ENCODE results near the gene ZNF780B. TPM values are rescaled to one million over a fixed set of nuclear protein-coding genes. Genes with fewer than 3 reads are reported as not detected.

The ZNF780B gene
- total RNA-seq, 2 experiments from 2014 or later = 11.8 to 12.0 TPM

DNA sequence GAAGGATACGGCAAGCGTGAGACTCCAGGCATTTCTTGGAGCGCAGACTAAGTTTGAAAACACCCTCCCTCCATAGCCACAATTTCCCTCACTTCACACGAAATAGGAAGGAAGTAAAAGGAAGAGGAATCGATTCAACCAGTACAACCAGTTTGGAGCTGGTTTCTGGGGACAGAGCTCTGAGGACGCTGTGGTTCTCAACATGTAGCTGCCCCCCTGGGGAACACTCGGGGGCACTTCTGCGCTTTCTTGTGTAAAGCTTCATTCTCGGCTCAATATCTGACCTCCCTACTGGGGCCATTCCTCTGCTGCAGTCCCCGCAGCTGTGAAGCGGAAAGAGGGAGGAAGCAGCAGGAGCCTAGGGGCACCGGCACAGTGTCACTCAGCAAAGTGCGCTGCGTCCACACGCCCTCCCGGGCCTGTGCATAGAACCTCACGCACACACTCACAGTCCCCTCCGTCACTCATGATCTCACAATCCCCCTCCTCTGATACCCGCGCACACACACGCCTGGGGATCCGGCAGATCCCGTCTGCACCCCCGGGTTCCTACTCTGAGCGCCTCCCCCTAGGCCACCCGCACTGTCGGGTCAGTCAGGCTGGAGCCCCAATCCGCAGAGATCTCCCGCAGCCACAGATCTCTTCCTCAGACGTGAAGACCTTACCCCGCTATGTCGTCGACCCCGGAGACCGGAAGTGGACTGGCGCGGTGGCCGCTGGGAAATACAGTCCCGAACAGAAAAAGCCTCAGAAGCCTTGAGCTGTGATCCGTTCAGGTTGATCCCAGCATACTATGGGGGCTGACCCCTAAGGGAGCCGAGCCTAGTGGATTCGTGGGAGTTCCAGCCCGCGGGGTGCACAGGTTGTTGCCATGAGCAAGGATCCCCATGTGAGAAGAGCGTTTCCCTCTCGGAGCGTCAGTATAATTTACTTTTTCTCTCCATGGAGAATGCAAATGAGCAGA lies 34.5 kb upstream of the ZNF780B start, which contains the start of gene ZNF780A:
TSS of gene ZNF780A (minus strand) at position 703 of the 964 bp plus-strand sequence. CDS start 6,190 bp downstream, outside the sequence.
- H3K27ac Mint-ChIP-seq = peak within 1 kb of the TSS; percentile 99
- H3K36me3 Mint-ChIP-seq (ENCODE audit: low read depth) = peaks cover 35% of the 10 kb centered on the region
- DNase-seq (peak; percentile 61 to 86 (median 72)), ATAC-seq (ENCODE audit: poor library complexity) (peak; percentile 96)
- no peaks in the 10 kb centered on the region for H3K9me3 Mint-ChIP-seq
- peaks cover 47% of the 10 kb centered on the region for H3K4me1 Mint-ChIP-seq (ENCODE audit: low read depth)
- Histone ChIP-seq H3K27ac (ENCODE audit: low read depth in 1 of 2, low read length in 2 of 2) (peak within 1 kb of the TSS; percentile 89 to 91), H3K9me3 (ENCODE audit: control insufficient read depth in 1 of 2, insufficient read depth in 1 of 2, low read length in 2 of 2) (peaks cover 0 to 6% of the 10 kb centered on the region in 2 experiments), H3K4me1 (ENCODE audit: insufficient read depth, low read length) (peaks cover 6% of the 10 kb centered on the region), H3K4me3 (ENCODE audit: low read length) (peak within 1 kb of the TSS; percentile 81), H3K27me3 (ENCODE audit: control insufficient read depth in 1 of 2, insufficient read depth in 2 of 2, low read length in 2 of 2) (peaks cover 5 to 7% of the 10 kb centered on the region in 2 experiments), H3K36me3 (ENCODE audit: insufficient read depth, low read length) (no peaks in the 10 kb centered on the region)
- ChIA-PET POLR2A (interaction anchor here (0.6 to 2.7 kb wide), 17 partner anchors 9 to 1173 kb away, joined by 3 to 23 read pairs (median 4); partner anchors contain the start of genes AKT2, DYRK1B, PSMC4 and ZNF546), CTCF (interaction anchor here (0.8 to 3.0 kb wide), 3 partner anchors 54 to 120 kb away, joined by 3 to 17 read pairs (median 3); partner anchors contain the start of genes PSMC4 and ZNF546)
- H3K27me3 Mint-ChIP-seq = peaks cover 10% of the 10 kb centered on the region
- intact Hi-C loops (cut with DNase I, micrococcal nuclease) = loop anchor here (5.0 kb wide), 3 partner anchors 33 to 102 kb away; partner anchors contain the start of genes MAP3K10 (in 1 of the 2), ZNF546 (in 1 of the 2) and ZNF780B (in 1 of the 2)
- H3K4me3 Mint-ChIP-seq = peak within 1 kb of the TSS; percentile 100
- TF ChIP-seq, protein P1, sequence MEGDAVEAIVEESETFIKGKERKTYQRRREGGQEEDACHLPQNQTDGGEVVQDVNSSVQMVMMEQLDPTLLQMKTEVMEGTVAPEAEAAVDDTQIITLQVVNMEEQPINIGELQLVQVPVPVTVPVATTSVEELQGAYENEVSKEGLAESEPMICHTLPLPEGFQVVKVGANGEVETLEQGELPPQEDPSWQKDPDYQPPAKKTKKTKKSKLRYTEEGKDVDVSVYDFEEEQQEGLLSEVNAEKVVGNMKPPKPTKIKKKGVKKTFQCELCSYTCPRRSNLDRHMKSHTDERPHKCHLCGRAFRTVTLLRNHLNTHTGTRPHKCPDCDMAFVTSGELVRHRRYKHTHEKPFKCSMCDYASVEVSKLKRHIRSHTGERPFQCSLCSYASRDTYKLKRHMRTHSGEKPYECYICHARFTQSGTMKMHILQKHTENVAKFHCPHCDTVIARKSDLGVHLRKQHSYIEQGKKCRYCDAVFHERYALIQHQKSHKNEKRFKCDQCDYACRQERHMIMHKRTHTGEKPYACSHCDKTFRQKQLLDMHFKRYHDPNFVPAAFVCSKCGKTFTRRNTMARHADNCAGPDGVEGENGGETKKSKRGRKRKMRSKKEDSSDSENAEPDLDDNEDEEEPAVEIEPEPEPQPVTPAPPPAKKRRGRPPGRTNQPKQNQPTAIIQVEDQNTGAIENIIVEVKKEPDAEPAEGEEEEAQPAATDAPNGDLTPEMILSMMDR (IDR thresholded peaks at IDR 0.05) = no peak

DNA sequence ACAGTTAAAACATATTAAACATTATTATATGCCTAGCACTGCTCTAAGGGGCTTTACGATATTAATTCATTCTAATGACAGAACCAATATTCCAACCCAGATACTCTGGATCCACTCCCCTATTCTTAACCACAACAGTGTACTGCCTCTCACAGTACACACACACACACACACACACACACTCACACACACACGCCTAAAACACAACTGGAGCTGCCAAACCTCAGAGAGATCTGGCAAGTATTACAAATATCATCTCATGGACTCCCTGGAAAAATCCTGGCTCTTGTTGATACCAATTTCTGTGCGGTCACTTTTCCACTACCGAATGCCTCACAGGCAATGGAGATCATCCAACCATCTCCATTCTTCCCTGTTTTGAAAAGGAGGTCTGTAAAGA lies 33.4 kb upstream of the ZNF780B start:
- ATAC-seq (ENCODE audit: poor library complexity) = no peak
- POLR2A ChIA-PET = interaction anchor here (1.0 to 2.7 kb wide), 7 partner anchors 34 to 196 kb away, joined by 3 to 23 read pairs (median 9); partner anchors contain the start of genes AKT2, PSMC4, ZNF546 and ZNF780B
- Mint-ChIP-seq H3K27ac (peak overlapping the region; percentile 99), H3K4me3 (peak overlapping the region; percentile 100), H3K9me3 (no peaks in the 10 kb centered on the region), H3K4me1 (ENCODE audit: low read depth) (peaks cover 47% of the 10 kb centered on the region), H3K27me3 (peaks cover 1% of the 10 kb centered on the region), H3K36me3 (ENCODE audit: low read depth) (peaks cover 41% of the 10 kb centered on the region)
- peak in 1 of 14 experiments; percentile 4 for DNase-seq
- Histone ChIP-seq H3K27me3 (ENCODE audit: control insufficient read depth in 1 of 2, insufficient read depth in 2 of 2, low read length in 2 of 2) (no peaks in the 10 kb centered on the region), H3K4me1 (ENCODE audit: insufficient read depth, low read length) (peaks cover 6% of the 10 kb centered on the region), H3K36me3 (ENCODE audit: insufficient read depth, low read length) (peaks cover 6% of the 10 kb centered on the region), H3K4me3 (ENCODE audit: low read length) (peak overlapping the region; percentile 81), H3K27ac (ENCODE audit: low read depth in 1 of 2, low read length in 2 of 2) (no peak overlapping the region), H3K9me3 (ENCODE audit: control insufficient read depth in 1 of 2, insufficient read depth in 1 of 2, low read length in 2 of 2) (no peaks in the 10 kb centered on the region)
- TF ChIP-seq, protein P1 (IDR thresholded peaks at IDR 0.05) = no peak
- CTCF ChIA-PET = interaction anchor here (3.0 kb wide), 1 partner anchor 119 kb away, joined by 17 read pairs; the partner anchor contains the start of gene PSMC4
- intact Hi-C loops (cut with DNase I, micrococcal nuclease) = no loop called here

DNA sequence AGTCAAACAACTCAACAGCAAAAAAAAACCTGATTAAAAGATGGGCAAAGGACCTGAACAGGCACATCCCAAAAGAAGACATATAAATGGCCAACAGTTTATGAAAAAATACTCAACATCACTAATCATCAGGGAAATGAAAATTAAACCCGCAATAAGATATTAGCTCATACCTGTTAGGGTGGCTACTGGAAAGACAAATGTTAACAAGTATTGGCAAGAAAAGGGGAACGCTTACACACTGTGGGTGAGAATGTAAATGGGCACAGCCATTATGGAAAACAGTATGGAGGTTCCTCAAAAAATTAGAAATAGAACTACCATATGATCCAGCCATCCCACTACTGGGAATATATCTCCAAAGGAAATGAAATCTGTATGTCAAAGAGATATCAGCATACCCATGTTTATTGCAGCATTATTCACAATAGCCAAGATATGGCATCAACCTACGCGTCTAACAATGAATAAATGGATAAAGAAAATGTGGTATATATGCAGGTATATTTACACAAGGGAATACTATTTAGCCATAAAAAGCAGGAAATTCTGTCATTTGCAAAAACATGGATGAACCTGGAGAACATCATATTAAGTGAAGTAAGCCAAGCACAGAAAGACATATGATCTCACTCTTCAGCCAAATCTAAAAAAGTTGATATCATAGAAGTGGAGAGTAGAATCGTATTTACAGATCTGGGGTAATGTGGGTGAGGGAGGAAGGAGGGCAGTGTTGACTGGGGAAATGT lies 32.4 kb upstream of the ZNF780B start:
- Mint-ChIP-seq H3K4me1 (ENCODE audit: low read depth) (peaks cover 47% of the 10 kb centered on the region), H3K27me3 (no peaks in the 10 kb centered on the region), H3K27ac (peak overlapping the region; percentile 99), H3K36me3 (ENCODE audit: low read depth) (peaks cover 49% of the 10 kb centered on the region), H3K9me3 (no peaks in the 10 kb centered on the region), H3K4me3 (peak overlapping the region; percentile 100)
- H3K27ac ChIP-seq (ENCODE audit: low read depth in 1 of 2, low read length in 2 of 2) = no peak overlapping the region
- H3K27me3 ChIP-seq (ENCODE audit: control insufficient read depth in 1 of 2, insufficient read depth in 2 of 2, low read length in 2 of 2) = no peaks in the 10 kb centered on the region
- H3K4me1 ChIP-seq (ENCODE audit: insufficient read depth, low read length) = peaks cover 6% of the 10 kb centered on the region
- no peaks in the 10 kb centered on the region for H3K9me3 ChIP-seq (ENCODE audit: control insufficient read depth in 1 of 2, insufficient read depth in 1 of 2, low read length in 2 of 2)
- POLR2A ChIA-PET = no interaction called here
- peaks cover 16% of the 10 kb centered on the region for H3K36me3 ChIP-seq (ENCODE audit: insufficient read depth, low read length)
- TF ChIP-seq, protein P1 (IDR thresholded peaks at IDR 0.05) = no peak
- CTCF ChIA-PET = no interaction called here
- H3K4me3 ChIP-seq (ENCODE audit: low read length) = no peak overlapping the region
- DNase-seq = no peak
- no peak for ATAC-seq (ENCODE audit: poor library complexity)
- intact Hi-C loops (cut with DNase I, micrococcal nuclease) = no loop called here

Measured in CD4-positive, alpha-beta T cell (primary cell).